HepG2 (cell line): Measurements from ENCODE around the gene NGEF. TPM values are rescaled to one million over a fixed set of nuclear protein-coding genes. Genes with fewer than 3 reads are reported as not detected.
A peak's percentile ranks its signal among the peaks of the same experiment; 100 is the strongest.

Source experiments
- FOSL1 ChIP-seq: sonication (generic); formaldehyde crosslinking; IDR thresholded peaks from 2 replicates; pipeline ENCODE4 v1.9.0; 2021; ENCODE audit warnings: missing genetic modification reagents, borderline replicate concordance
- FOXO4 ChIP-seq: sonication (generic); formaldehyde crosslinking; conservative IDR thresholded peaks from 2 replicates; pipeline ENCODE4 v1.8.1; 2023; ENCODE audit warnings: missing genetic modification reagents
- GABPA ChIP-seq, 2 experiments: IDR thresholded peaks; 2 replicates each; pipeline ENCODE4 v1.6.1; 2011 to 2016; ENCODE audit warnings: low read depth in 2 of 2, low read length in 1 of 2, missing biosample characterization in 1 of 2, missing genetic modification characterization in 1 of 2
- HOXA9 ChIP-seq: sonication (generic); formaldehyde crosslinking; IDR thresholded peaks from 2 replicates; pipeline ENCODE4 v1.8.1; 2022; ENCODE audit warnings: missing genetic modification reagents, mild to moderate bottlenecking, moderate library complexity, borderline replicate concordance
- IKZF1 ChIP-seq: fragments of 450-650 bp; IDR thresholded peaks from 2 replicates; pipeline ENCODE4 v1.7.1; 2016
- KAT8 ChIP-seq: IDR thresholded peaks from 2 replicates; pipeline ENCODE4 v1.6.1; 2016; ENCODE audit warnings: missing genetic modification reagents, missing compliant biosample characterization
- SMAD9 ChIP-seq: sonication (generic); formaldehyde crosslinking; IDR thresholded peaks from 2 replicates; pipeline ENCODE4 v1.5.1; 2020; ENCODE audit warnings: mild to moderate bottlenecking, missing genetic modification reagents
- SOX13 ChIP-seq, 3 experiments: fragments of 450-650 bp in 1 of 3; sonication (generic) in 1 of 3; formaldehyde crosslinking in 1 of 3; IDR thresholded peaks in 2 of 3; conservative IDR thresholded peaks in 1 of 3; 2 replicates each; pipeline versions ENCODE4 v1.5.0 to v1.6.1; 2016 to 2020; ENCODE audit warnings: antibody characterized with exemption in 1 of 3, mild to moderate bottlenecking in 1 of 3, missing compliant biosample characterization in 1 of 3, missing genetic modification reagents in 1 of 3, moderate library complexity in 1 of 3
- STAG1 ChIP-seq: sonication (generic); formaldehyde crosslinking; IDR thresholded peaks from 2 replicates; pipeline ENCODE4 v1.4.0; 2020; ENCODE audit warnings: missing genetic modification reagents
- TGIF2 ChIP-seq: IDR thresholded peaks from 2 replicates; pipeline ENCODE4 v1.6.1; 2016; ENCODE audit warnings: control low read depth, missing compliant biosample characterization
- ZBTB2 ChIP-seq: sonication (generic); formaldehyde crosslinking; IDR thresholded peaks from 2 replicates; pipeline ENCODE4 v1.8.0; 2022; ENCODE audit warnings: low read depth, missing genetic modification reagents
- ZKSCAN1 ChIP-seq: fragments of 150-350 bp; IDR thresholded peaks from 2 replicates; pipeline ENCODE4 v1.6.1; 2014; ENCODE audit warnings: low read length
- ZMAT5 ChIP-seq: sonication (generic); formaldehyde crosslinking; IDR thresholded peaks from 2 replicates; pipeline ENCODE4 v1.5.0; 2020; ENCODE audit warnings: mild to moderate bottlenecking, low read depth, missing genetic modification reagents, borderline replicate concordance
- ZNF136 ChIP-seq: sonication (generic); formaldehyde crosslinking; IDR thresholded peaks from 2 replicates; pipeline ENCODE4 v1.8.1; 2022; ENCODE audit warnings: low read depth, mild to moderate bottlenecking, moderate library complexity, missing genetic modification reagents
- ZNF207 ChIP-seq: fragments of 450-650 bp; IDR thresholded peaks from 2 replicates; pipeline ENCODE4 v1.6.1; 2016; ENCODE audit warnings: antibody characterized with exemption, borderline replicate concordance
- ZNF280B ChIP-seq: sonication (generic); formaldehyde crosslinking; IDR thresholded peaks from 2 replicates; pipeline ENCODE4 v1.5.0; 2020; ENCODE audit warnings: missing genetic modification reagents, mild to moderate bottlenecking, borderline replicate concordance
- ZNF33B ChIP-seq: sonication (generic); formaldehyde crosslinking; IDR thresholded peaks from 2 replicates; pipeline ENCODE4 v1.5.1; 2020; ENCODE audit warnings: mild to moderate bottlenecking, missing genetic modification reagents
- ZNF354B ChIP-seq: sonication (generic); formaldehyde crosslinking; IDR thresholded peaks from 2 replicates; pipeline ENCODE4 v1.8.0; 2022; ENCODE audit warnings: mild to moderate bottlenecking, missing genetic modification reagents
- ZNF543 ChIP-seq: sonication (generic); formaldehyde crosslinking; IDR thresholded peaks from 2 replicates; pipeline ENCODE4 v1.4.0; 2020; ENCODE audit warnings: mild to moderate bottlenecking, missing genetic modification reagents
- ZNF704 ChIP-seq: sonication (generic); formaldehyde crosslinking; IDR thresholded peaks from 2 replicates; pipeline ENCODE4 v1.8.1; 2023; ENCODE audit warnings: mild to moderate bottlenecking, inconsistent platforms, moderate library complexity, missing genetic modification reagents, borderline replicate concordance
- ZNF746 ChIP-seq: sonication (generic); formaldehyde crosslinking; IDR thresholded peaks from 2 replicates; pipeline ENCODE4 v1.8.0; 2022; ENCODE audit warnings: mild to moderate bottlenecking, missing genetic modification reagents
- ZNF768 ChIP-seq: sonication (generic); formaldehyde crosslinking; IDR thresholded peaks from 2 replicates; pipeline ENCODE4 v1.4.0; 2020; ENCODE audit warnings: missing genetic modification reagents
- polyA plus RNA-seq, 8 experiments: library from polyadenylated mRNA; depleted of rRNA in 3 of 8; stranded (reverse) in 7 of 8; unstranded in 1 of 8; fragments of >200 nt; fragmentation: Illumina TruSeq in 4 of 8; extraction: Trizol in 4 of 8; gene quantifications; 2 replicates each; pipeline versions ENCODE4 v1.2.1 to v1.2.3, GENCODE V29; 2011 to 2016; ENCODE audit warnings: low read depth in 4 of 8, missing spikeins in 1 of 8, mixed read lengths in 1 of 8; ENCODE audit not compliant: insufficient read depth in 1 of 8
- total RNA-seq, 5 experiments: library from RNA; depleted of rRNA; stranded (reverse); fragments of >200 nt; fragmentation: Illumina TruSeq; extraction: Trizol; gene quantifications; 2 replicates each; pipeline ENCODE4 v1.2.3, GENCODE V29; 2016; ENCODE audit warnings: low read depth in 1 of 5

The NGEF gene
- total and polyA plus RNA-seq, 2 of the 13 experiments (the other 11 are each of a cell fraction or from before 2014, with no cell fraction given), result 14.4 to 36.9 TPM

- no peak for TF ChIP-seq ZNF704
- 0 out of 2 replicates have a peak, but pooled peaks have one; percentile 19 for TF ChIP-seq STAG1 (CRISPR knock-in tag)
- TF ChIP-seq ZNF543, result no peak; the same call in none of the 2 replicates
- TF ChIP-seq HOXA9 (CRISPR knock-in tag), result no peak; the same call in 1 of the 2 replicates
- peak; percentile 37; the same call in 1 of the 2 replicates for TF ChIP-seq ZNF354B (CRISPR knock-in tag)
- TF ChIP-seq KAT8 (CRISPR knock-in tag), result peak; percentile 74
- no peak for TF ChIP-seq ZKSCAN1
- no peak for TF ChIP-seq FOXO4 (CRISPR knock-in tag)
- no peak for TF ChIP-seq IKZF1
- TF ChIP-seq SMAD9 (CRISPR knock-in tag), result peak; percentile 86; the same call in 1 of the 2 replicates
- no peak for TF ChIP-seq ZNF768
- TF ChIP-seq GABPA (IDR thresholded peaks at IDR 0.05; ENCODE audit: low read depth, low read length), result no peak
- TF ChIP-seq GABPA (CRISPR knock-in tag; IDR thresholded peaks at IDR 0.05; ENCODE audit: low read depth), result no peak
- no peak for TF ChIP-seq ZMAT5 (CRISPR knock-in tag)
- TF ChIP-seq ZNF746 (CRISPR knock-in tag), result peak; percentile 68
- TF ChIP-seq ZNF207, result no peak
- 0 out of 2 replicates have a peak, but pooled peaks have one; percentile 58 for TF ChIP-seq ZNF136 (CRISPR knock-in tag)
- TF ChIP-seq ZBTB2, result no peak
- peak; percentile 91 for TF ChIP-seq TGIF2 (CRISPR knock-in tag)
- peak; percentile 63; the same call in 1 of the 2 replicates for TF ChIP-seq ZNF33B (CRISPR knock-in tag)
- TF ChIP-seq FOSL1, result no peak
- TF ChIP-seq SOX13 (IDR thresholded peaks at IDR 0.05), result peak; percentile 12; the same call in 1 of the 2 replicates
- TF ChIP-seq SOX13 (CRISPR knock-in tag; conservative IDR thresholded peaks at IDR 0.05 in 1 of 2, IDR thresholded peaks at IDR 0.05 in 1 of 2), result peak in 1 of 2 experiments; percentile 78; a peak in 2 of 4 replicates
- peak; percentile 49; the same call in 1 of the 2 replicates for TF ChIP-seq ZNF280B (CRISPR knock-in tag)
These were observed 141.0 kb downstream of the NGEF start (continued) for GRCh38 chr2:232871835-232872736.
